ENCODE results near the gene DBN1.

GRCh38 chr5:177519463-177520235, 46.2 kb upstream of the DBN1 start:
- TF ChIP-seq CTCF (IDR thresholded peaks at IDR 0.05; ENCODE audit: insufficient read depth, low read depth, low read length), result no peak
- no peak for TF ChIP-seq EZH2 (IDR thresholded peaks at IDR 0.05; ENCODE audit: insufficient read depth, low read length)

Data from astrocyte (in vitro differentiated cells and primary cell).